GDM1 (cell line): ENCODE results near the gene PRKAR2A.
"Not testable (repeated sequence)": the region's sequence is repeated elsewhere in the genome, so short reads cannot be mapped to it uniquely, and the experiment has no call there.

Experiments used
- DNase-seq: peaks from one replicate; lab custom pipeline; 2025; lab: John Stamatoyannopoulos, UW

PRKAR2A gene

DNA sequence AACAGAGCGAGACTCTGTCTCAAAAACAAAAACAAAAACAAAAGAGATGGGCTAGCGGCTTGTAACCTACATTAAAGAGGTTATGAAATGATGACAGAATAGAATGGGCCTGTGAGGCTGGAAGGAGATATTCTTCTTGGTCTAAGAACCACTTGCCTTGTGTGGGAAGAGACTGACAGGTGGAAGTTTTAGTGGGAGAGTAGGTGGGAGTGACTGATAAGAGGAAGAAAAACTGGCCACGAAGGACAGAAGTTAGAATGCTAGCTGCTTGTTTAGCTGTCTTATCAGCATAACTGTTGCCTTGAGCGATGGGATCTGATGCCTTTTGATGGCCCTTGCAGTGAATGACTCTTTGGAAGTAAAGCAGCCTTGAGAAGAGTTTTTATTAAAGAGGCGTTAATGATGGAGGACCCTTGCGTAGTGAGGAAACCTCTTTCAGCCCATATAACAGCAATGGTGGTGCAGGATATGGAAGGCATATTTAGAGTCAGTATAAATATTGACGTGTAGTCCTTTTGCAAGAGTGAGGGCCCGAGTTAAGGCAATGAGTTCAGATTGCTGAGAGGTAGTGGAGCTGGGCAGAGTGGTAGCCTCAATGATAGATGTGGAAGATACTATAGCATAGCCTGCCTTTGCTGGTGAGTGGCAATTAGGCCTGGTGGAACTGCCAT lies 122.4 kb downstream of the PRKAR2A start:
- not testable (repeated sequence) for DNase-seq

DNA sequence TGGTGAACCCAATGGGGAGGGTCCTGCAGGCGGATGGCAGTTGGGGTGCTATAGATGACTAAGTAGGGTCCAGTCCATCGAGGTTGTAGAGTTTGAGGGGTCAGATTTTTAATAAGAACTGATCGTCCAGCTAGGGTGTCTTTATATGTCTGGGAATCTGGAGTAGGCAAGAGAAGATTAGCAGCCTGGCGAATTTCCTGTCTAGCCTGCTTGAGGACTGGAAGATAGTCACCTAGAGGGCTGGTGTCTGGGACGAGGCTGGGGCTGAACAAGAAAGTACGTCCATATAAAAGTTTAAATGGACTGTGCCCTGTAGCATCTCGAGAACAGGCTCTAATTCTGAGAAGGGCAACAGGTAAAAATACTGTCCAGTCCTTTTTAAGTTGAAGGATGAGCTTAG lies 123.9 kb downstream of the PRKAR2A start:
- no peak for DNase-seq

DNA sequence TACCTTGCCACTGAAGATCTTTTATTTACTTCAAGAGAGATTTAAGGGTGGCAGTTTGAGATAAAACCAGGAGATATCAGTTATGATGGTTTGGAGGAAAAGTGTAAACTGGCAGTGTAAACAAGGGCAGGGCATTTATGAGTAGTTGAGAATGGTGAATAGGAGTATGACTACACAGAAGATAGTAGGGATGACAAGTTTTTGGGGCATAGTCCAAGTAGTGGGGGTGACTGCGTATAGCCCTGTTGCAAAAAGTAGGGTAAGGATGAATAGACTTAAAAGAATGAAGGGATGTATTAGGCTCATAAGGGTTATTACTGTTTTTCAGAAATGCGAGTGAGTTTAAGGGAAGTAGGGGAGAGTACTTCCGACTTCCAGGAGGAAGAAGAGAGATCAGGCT lies 124.4 kb downstream of the PRKAR2A start:
- not testable (repeated sequence) for DNase-seq

DNA sequence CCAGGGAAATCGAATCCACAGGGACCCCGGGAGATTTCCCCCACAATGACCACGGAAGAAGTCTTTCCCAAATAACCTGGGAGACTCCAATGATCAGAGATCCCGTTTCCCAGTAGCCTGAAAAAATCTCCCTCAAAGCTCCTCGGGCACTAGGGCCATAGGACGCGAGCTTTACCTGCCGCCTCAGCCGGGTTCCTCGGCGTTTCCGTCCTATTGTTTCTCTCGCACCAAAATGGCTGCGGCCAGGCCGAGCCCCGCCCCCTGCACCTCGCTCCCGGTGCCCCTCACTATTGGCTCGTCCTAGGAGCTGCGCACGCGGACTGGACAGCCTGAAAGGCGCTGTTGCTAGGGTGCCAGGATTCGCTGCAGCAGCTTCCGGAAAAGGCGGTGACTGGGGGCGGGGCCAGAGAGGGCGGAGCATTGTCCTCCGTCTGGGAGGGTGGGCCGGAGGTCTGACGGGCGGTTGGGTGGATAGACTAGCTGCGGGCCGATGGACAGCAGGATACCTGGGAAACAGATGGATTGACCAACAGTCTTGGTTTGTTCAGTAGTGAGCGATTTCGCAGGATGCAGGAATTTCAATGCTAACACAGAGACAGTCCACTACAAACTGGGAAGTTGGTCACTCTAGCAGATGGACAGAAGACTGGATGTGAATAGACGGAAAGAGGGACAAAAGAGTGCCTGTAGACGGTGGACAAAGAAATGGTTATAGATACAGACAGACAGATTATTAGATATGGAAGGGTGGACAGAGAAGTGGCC lies 130.5 kb downstream of the PRKAR2A start, which contains the start of gene IP6K2:
Gene IP6K2 (minus strand): TSS at position 240 of the 765 bp plus-strand sequence. CDS start 21,930 bp downstream, outside the sequence.
- DNase-seq: peak; percentile 95

DNA sequence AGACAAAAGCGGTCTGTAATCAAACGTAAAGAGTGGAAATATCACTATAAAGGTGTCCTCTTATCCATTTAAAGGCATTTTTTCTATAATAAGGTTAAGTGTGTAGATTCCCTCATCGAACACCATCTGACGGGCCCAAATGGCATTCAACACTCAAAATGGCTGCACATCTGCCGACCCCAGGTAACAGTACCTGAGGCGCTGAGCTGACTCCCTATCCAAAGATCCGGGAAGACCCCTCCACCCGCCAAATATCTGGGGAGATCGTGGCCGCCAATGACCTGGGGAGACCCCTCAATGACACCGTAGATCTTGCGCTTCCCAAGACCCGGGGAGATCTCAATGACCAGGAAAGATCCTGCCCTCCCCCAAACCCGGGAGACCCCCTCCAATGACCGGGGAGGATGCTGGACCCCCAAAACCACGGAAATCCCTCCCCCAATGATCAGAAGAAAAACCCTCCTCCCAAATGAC lies 131.1 kb downstream of the PRKAR2A start:
- DNase-seq: no peak

DNA sequence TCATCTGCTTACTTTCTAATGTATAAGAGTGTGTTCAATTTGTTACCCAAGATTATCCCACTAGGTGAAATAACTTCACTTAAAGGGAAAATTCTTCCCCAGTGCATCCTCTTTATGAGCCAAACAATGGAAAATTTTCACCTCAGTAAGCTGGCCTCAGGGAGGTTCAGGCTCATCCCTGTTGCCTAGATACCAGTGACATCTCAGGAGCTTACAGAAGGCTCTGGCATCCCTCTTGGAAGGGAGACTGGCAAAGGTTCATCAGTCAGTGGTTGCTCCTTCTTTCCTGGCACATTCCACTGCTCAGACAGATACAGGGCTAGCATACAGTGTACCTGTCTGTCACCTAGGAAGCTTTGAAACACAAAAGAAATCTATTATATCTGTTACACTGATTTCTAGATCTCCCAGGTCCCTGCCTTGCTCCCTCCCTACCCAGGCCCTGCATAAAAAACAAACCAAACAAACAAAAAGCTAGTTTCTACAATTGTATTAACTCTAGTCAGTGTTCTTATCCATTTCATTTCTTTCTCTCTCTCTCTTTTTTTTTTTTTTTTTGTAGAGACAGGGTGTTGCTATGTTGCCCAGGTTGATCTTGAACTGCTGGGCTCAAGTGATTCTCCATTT lies 132.4 kb downstream of the PRKAR2A start:
- no peak for DNase-seq

DNA sequence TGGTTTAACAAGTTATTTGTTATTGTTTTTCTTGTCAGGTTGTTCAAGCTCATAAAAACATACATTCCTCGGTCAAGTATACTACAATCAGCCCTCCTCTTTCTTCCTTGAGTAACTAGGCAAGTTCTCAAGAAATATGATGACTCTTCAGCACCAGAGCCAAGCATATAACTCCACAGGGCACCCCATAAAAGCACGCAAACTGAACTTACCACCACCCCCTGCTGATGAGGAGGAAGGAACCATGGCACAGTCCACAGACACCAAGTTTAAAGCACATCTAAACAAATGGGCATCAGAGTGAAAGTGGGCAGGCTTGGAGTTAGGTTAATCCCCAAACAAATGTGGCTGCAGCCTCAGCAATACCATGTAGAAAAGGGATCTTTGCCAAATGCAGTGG lies 135.9 kb downstream of the PRKAR2A start:
- DNase-seq: no peak

DNA sequence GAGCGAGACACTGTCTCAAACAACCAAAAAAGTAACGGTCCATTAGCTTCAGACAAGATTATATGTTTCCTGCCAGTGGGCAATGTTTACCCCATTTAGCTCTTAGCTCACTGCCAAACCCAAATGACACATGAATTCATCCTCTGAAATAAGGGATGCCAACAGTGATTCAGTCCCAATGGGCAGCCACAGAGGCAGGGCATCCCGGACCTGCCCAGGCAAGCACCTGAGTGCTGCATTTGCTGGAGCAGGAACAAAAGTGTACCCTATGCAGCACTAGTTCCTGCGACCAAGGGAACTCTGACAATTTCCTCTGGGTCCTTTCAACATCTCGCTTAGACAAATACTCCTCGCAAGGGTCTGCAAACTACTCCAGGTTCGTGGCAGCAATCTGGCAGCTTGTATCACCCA lies 138.6 kb downstream of the PRKAR2A start:
- DNase-seq: no peak

DNA sequence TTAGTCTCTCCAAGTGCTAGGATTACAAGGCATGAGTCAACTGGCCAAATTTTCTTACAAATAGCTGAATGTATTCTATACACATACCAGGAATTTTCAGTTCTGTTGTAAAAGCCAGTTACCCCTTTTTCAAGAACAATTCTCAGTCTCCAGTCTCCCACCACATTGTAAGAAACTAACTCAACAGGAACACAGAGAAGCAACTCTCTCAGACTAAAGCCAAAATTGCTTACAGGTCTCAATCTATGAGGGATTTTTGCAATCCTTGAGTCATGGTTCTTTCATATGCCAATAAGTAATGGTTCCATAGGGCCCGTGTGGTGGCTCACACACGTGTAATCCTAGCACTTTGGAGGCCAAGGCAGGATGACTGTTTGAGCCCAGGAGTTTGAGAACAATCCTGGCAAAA lies 139.2 kb downstream of the PRKAR2A start:
- no peak for DNase-seq

DNA sequence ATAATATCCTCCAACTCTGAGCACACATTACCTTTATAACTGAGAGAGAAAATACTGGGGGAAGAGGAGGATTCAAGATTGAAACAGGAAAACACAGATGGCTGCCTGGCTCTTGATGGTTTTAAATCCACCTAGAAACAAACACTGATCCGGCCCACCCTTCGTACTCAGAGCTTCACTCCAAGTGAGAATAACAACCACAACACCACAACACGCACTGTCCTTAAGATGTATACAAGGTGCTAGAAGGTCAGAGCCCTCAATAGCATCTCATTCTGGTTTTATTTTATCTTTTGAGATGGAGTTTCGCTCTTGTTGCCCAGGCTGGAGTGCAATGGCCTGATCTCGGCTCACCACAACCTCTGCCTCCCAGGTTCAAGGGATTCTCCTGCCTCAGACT lies 140.5 kb downstream of the PRKAR2A start:
- DNase-seq: no peak

DNA sequence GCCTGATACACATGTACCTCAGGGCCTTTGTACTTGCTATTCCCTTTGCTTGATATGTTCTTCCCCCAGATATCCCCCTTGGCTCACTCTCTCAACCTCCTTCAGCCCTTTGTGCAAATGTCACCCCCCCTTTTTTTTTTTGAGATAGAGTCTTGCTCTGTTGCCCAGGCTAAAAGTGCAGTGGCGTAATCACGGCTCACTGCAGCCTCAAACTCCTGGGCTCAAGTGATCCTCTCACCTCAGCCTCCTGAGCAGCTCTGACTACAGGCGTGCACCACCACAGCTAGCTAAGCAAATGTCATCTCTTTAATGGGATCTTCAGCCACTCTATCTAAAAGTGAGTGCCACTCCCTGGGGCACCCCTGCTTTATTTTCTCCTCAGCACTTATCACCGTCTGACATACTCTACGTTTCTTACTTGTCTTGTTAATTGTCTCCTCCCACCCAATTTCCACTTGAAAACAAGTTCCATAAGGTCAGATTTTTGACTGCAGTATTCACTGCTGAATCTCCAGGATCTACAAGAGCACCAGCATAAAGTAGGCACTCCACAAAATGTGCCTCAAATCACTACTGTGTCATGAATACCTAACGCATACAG lies 145.3 kb downstream of the PRKAR2A start:
- DNase-seq: no peak

DNA sequence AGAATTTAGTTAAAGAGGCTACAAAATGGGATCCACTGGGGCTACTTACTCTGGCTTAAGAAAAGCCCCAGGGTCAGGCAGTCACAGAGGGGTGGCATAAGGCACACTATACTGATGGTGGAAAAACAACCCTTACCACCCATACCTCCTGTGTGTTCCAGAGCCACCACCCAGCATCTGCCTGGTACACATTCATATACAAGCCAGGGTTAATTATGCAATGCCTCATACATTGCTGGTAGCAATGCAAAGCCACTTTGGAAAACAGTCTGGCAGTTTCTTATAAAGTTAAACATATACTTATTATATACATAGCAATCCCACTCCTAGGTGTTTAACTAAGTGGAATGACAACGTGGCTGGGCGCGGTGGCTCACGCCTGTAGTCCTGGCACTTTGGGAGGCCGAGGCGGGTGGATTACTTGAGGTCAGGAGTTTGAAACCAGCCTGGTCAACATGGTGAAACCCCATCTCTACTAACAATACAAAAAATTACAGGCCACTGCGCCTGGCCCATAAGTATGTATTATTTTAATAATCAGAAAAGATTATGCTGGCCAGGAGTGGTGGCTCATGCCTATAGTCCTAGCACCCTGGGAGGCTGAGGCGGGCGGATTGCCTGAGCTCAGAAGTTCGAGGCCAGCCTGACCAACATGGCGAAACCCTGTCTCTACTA lies 146.8 kb downstream of the PRKAR2A start:
- no peak for DNase-seq

DNA sequence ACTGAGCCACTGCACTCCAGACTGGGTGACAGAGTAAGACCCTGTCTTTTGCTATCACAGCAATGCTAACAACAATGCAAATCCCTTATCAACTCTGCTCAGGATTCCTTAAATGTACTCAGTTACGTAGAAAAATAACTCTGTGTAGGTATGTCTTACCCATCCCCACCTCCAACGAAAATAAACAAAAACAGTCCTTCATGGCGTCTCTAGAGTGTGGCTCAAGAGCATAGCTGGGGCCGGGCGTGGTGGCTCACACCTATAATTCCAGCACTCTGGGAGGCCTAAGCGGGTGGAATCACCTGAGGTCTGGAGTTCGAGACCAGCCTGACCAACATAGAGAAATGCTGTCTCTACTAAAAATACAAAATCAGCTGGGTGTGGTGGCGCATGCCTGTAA lies 148.8 kb downstream of the PRKAR2A start:
- no peak for DNase-seq

DNA sequence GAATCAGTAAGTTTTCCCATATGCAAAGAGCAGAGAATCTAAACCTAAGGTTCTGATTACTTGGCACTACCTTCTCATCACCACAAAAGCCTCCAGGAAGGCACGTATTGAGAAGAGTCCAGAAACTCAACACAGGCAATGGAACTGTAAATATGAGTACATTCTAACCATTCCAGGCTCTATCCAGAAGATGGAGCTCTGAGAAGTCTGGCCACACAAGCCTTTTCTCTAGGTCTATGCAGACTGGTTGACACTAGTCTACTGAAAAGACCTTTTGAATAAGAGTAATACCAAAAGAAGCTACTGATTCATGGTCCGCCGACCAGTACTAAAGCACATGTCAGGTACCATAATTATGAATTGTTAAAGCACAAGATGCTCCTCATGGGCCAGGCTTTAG lies 149.7 kb downstream of the PRKAR2A start:
- DNase-seq: no peak

DNA sequence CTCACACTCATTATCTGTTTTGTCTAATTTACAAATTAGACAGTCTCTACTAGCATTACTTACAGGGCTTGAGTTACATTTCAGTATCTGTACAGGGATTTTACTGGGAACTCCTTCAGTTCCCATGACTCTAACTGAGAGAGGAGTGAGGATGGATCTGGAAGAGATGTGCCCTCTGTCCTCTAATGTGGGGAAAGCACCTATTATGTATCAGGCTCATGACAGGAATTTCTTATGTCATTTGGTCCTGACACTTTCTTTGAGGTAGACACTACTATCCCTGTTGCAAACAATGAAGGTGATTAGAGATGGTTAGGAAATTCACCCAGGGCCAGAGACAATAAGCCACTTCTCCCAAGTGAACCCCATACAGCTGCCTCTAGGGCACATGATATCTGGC lies 151.1 kb downstream of the PRKAR2A start:
- no peak for DNase-seq
